A673 (cell line): ENCODE measurements around the gene NUTM2D. TPM values are rescaled to one million over a fixed set of nuclear protein-coding genes. Genes with fewer than 3 reads are reported as not detected.
"Not testable (repeated sequence)": the region's sequence is repeated elsewhere in the genome, so short reads cannot be mapped to it uniquely, and the experiment has no call there.

Source experiments
- Bru-seq: library from RNA; stranded (reverse); fragments of 400-500 nt; gene quantifications from one replicate; lab custom pipeline; 2021; lab: Mats Ljungman, UMichigan
- BruChase-seq, 2 experiments: library from RNA; stranded (reverse); fragments of 400-500 nt; gene quantifications; one replicate each; lab custom pipeline; 2021; lab: Mats Ljungman, UMichigan
- BruUV-seq: library from RNA; stranded (reverse); fragments of 400-500 nt; replicated peaks from 2 replicates; lab custom pipeline; 2021; lab: Mats Ljungman, UMichigan
- CTCF ChIA-PET: fragments of 300-600 bp; sonication (Branson Sonifier 250); formaldehyde crosslinking; loops from one replicate; lab custom pipeline; 2022; ENCODE audit warnings: antibody characterized with exemption; lab: Charles Lee
- POLR2A ChIA-PET: fragments of 300-600 bp; sonication (Branson Sonifier 250); formaldehyde crosslinking; loops from one replicate; lab custom pipeline; 2022; ENCODE audit warnings: antibody characterized with exemption; ENCODE audit not compliant: low non-redundant PET; lab: Charles Lee
- DNase-seq: peaks from one replicate; pipeline ENCODE4 v3.0.0-alpha.2; 2015; ENCODE audit warnings: low spot score
- H3K27ac ChIP-seq: fragments of 200-600 bp; sonication (generic); 2 replicates; pipeline ENCODE4 v1.5.1; 2016; ENCODE audit warnings: mixed run types, low read depth, mild to moderate bottlenecking, mixed read lengths, antibody characterized with exemption, low read length; ENCODE audit not compliant: poor library complexity, severe bottlenecking
- H3K27me3 ChIP-seq: fragments of 200-600 bp; sonication (generic); replicated peaks from 2 replicates; pipeline ENCODE4 v1.6.1; 2017; ENCODE audit warnings: mixed run types, low read depth, mild to moderate bottlenecking, mixed read lengths, antibody characterized with exemption, low read length; ENCODE audit not compliant: insufficient read depth, poor library complexity
- H3K36me3 ChIP-seq: fragments of 200-600 bp; sonication (generic); 2 replicates; pipeline ENCODE4 v1.6.1; 2016; ENCODE audit warnings: mixed run types, mild to moderate bottlenecking, mixed read lengths, antibody characterized with exemption, low read length; ENCODE audit not compliant: insufficient read depth, poor library complexity, severe bottlenecking
- H3K4me1 ChIP-seq: fragments of 200-600 bp; sonication (generic); 2 replicates; pipeline ENCODE4 v1.6.1; 2017; ENCODE audit warnings: mixed run types, mild to moderate bottlenecking, mixed read lengths, antibody characterized with exemption, low read length; ENCODE audit not compliant: insufficient read depth, poor library complexity, severe bottlenecking
- H3K4me3 ChIP-seq: fragments of 200-600 bp; sonication (generic); 2 replicates; pipeline ENCODE4 v1.5.1; 2016; ENCODE audit warnings: low read depth, mixed run types, mild to moderate bottlenecking, mixed read lengths, low read length; ENCODE audit not compliant: poor library complexity, severe bottlenecking
- H3K9me3 ChIP-seq: fragments of 200-600 bp; sonication (generic); 2 replicates; pipeline ENCODE4 v1.6.1; 2016; ENCODE audit warnings: mixed run types, low read depth, mild to moderate bottlenecking, mixed read lengths, antibody characterized with exemption, low read length; ENCODE audit not compliant: poor library complexity, severe bottlenecking
- intact Hi-C: fragments of 100-400 bp; cut with micrococcal nuclease; formaldehyde crosslinking; loops from one replicate; pipeline ENCODE4 v1.10.0; 2022; ENCODE audit not compliant: unreplicated experiment
- long read RNA-seq: library from polyadenylated mRNA; stranded (forward); transcript quantifications from one replicate; pipeline ENCODE4 v2.0.0, GENCODE V29; 2022
- total RNA-seq: library from RNA; stranded (reverse); gene quantifications from 2 replicates; pipeline ENCODE4 v1.2.3, GENCODE V29; 2021

NUTM2D gene
- 1.3 and 1.7 TPM in 2 replicates for total RNA-seq
- Bru-seq, nascent RNA = percentile 25 among the genes with signal in this experiment
- percentile 28 among the genes with signal in this experiment for BruChase-seq, experiment 1, labeled RNA remaining after a 2-hour chase
- BruChase-seq, experiment 2, labeled RNA remaining after a 6-hour chase = percentile 36 among the genes with signal in this experiment
- long read RNA-seq = 0 reads

DNA sequence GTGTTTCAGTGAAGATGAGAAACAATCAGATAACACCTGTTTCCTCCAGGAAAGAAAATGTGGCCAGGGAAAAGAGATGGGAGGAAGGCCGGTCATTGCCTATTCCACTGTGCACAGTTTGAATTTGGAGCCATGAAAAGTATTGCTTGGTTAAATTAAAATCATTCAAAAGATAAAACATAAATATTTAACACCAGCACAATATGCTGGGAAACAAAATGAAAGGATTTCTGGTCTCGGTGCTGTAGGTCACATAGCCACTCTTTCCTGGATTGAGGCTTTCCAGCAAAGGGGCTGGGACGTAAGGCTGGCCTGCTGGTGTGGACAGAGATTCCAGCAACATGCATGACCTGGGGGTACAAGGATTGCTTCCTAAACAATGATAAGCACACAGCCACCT, at the start of gene NUTM2D:
Gene NUTM2D (plus strand): TSS at position 301 of the 400 bp plus-strand sequence. CDS start 522 bp downstream, outside the sequence.
- H3K4me1 ChIP-seq, H3K27me3 ChIP-seq, H3K4me3 ChIP-seq, CTCF ChIA-PET, H3K27ac ChIP-seq, intact Hi-C loops, H3K9me3 ChIP-seq, POLR2A ChIA-PET, BruUV-seq, DNase-seq, H3K36me3 ChIP-seq: not testable (repeated sequence)

DNA sequence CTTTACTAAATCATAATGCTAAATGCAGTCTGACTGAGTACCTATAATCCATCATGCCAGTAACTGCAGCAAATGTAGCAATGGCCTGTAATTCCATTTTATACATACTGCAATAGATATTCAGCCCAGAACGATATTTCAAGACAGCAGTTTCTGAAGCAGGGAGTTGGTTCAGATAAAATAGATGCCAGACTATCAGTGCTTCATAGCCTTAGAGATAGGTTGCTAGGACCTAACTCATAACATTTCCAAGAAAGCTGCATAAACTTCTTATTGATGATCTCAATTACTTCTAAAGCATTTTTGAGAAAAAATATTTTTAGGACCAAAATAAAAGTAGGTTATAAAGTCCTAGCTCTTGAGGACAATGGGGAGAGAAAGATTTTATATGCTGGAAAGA, 48.8 kb upstream of the NUTM2D start:
- BruUV-seq, DNase-seq, H3K4me3 ChIP-seq, CTCF ChIA-PET, H3K27me3 ChIP-seq, H3K36me3 ChIP-seq, POLR2A ChIA-PET, intact Hi-C loops, H3K9me3 ChIP-seq, H3K4me1 ChIP-seq, H3K27ac ChIP-seq: not testable (repeated sequence)

GRCh38 chr10:87309657-87310056, 47.9 kb upstream of the NUTM2D start:
- CTCF ChIA-PET, H3K9me3 ChIP-seq, intact Hi-C loops, H3K27me3 ChIP-seq, POLR2A ChIA-PET, H3K36me3 ChIP-seq, H3K4me1 ChIP-seq, BruUV-seq, H3K27ac ChIP-seq, H3K4me3 ChIP-seq, DNase-seq: not testable (repeated sequence)

- CTCF ChIA-PET, H3K27me3 ChIP-seq, BruUV-seq, H3K4me3 ChIP-seq, H3K4me1 ChIP-seq, DNase-seq, H3K36me3 ChIP-seq, H3K27ac ChIP-seq, intact Hi-C loops, H3K9me3 ChIP-seq, POLR2A ChIA-PET: not testable (repeated sequence)
These were observed 46.0 kb upstream of the NUTM2D start for GRCh38 chr10:87311521-87311920.

DNA sequence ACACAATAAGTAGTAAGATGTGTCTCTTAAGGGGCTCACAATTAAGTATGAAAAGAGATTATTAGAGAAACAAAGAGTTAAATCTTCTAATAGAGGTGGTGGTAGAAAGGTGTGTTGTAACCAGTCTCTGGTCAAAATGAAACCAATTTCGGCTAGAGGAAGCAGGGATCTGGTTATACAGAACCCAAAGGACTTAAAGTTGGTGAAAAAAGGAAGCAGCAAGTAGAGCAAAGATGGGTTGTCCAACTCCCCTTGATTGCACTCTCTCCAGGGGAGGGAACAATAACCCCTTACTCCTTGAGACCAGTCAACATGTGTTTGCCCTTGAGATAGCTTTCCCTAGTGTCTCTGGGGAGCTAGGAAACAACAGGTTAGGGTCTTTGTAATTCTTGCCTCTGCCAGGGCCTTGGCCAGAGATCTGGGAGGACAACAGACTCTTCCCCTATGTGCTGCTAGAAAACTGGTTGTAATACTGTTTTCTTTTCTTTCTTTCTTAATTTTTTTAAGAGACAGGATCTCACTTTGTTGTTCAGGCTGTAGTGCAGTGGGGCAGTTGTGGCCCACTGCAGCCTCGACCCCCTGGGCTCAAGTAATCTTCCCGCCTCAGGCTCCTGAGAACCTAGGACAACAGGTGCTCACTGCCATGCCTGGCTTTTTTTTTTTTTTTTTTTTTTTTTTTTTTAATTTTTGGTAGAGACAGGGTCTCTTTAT, 43.7 kb upstream of the NUTM2D start:
- H3K4me1 ChIP-seq, BruUV-seq, H3K27me3 ChIP-seq, intact Hi-C loops, H3K27ac ChIP-seq, CTCF ChIA-PET, DNase-seq, POLR2A ChIA-PET, H3K9me3 ChIP-seq, H3K36me3 ChIP-seq, H3K4me3 ChIP-seq: not testable (repeated sequence)

DNA sequence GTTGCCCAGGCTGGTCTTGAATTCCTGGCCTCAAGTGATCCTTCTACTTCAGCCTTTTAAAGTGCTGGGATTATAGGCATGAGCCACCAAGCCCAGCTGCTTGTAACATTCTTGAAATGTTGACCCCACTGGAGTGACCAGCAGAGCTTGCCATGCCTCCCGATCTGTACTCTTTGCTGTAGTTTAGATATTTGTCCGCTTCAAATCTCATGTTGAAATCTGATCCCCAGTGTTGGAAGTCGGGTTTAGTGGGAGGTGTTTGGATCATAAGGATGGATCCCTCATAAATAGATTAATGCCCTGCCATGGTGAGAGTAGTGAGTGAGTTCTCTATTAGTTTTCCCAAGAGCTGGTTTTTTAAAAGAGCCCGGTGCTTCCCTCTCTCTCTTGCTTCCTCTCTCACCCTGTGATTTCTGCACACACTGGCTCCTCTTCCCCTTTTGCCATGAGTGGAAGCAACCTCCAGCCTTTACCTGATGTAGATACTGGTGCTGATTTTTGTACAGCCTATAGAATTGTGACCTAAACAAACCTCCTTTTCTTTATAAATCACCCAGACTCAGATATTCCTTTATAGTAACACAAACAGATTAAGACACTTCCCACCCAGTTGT, 43.1 kb upstream of the NUTM2D start:
- CTCF ChIA-PET = not testable (repeated sequence)

GRCh38 chr10:87321505-87321904, 36.0 kb upstream of the NUTM2D start:
- BruUV-seq, intact Hi-C loops, CTCF ChIA-PET, H3K27me3 ChIP-seq, DNase-seq, H3K36me3 ChIP-seq, H3K4me1 ChIP-seq, H3K27ac ChIP-seq, POLR2A ChIA-PET, H3K9me3 ChIP-seq, H3K4me3 ChIP-seq: not testable (repeated sequence)

More for the DNA sequence above, 43.1 kb upstream of the NUTM2D start:
- H3K9me3 ChIP-seq, H3K4me3 ChIP-seq, POLR2A ChIA-PET, H3K27ac ChIP-seq, intact Hi-C loops, H3K36me3 ChIP-seq, H3K4me1 ChIP-seq, DNase-seq, BruUV-seq, H3K27me3 ChIP-seq: not testable (repeated sequence)
